Body of pancreas (tissue), 4 donors: ENCODE results near the gene CEP170.

Experiments used
- POLR2A ChIP-seq, 3 donors: fragments of 450-650 bp; IDR thresholded peaks; one replicate each; pipeline ENCODE4 v1.6.1; 2016; ENCODE audit warnings: antibody characterized with exemption in 3 of 3, mild to moderate bottlenecking in 2 of 3
- TF ChIP-seq, protein P1 (sequence below), 7 experiments: fragments of 450-650 bp in 4 of 7; fragments of 200-600 bp in 3 of 7; sonication (generic) in 3 of 7; IDR thresholded peaks; one replicate each; pipeline ENCODE4 v1.5.1; 2016 to 2019; ENCODE audit warnings: antibody characterized with exemption in 7 of 7

DNA sequence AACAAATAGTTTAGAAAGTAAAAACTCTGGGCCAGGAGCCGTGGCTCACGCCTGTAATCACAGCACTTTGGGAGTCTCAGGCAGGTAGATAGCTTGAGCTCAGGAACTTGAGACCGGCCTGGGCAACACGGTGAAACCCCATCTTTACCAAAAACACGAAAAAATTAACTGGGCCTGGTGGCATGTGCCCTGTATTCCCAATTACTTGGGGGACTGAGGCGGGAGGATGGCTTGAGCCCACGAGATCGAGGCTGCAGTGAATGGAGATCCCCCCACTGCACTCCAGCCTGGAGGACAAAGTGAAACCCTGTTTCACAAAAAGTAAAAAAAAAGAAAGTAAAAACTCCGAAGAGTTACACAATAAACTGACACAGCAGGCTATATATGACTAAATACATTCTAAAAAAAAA, 10.6 kb downstream of the CEP170 start:
- TF ChIP-seq, protein P1, sequence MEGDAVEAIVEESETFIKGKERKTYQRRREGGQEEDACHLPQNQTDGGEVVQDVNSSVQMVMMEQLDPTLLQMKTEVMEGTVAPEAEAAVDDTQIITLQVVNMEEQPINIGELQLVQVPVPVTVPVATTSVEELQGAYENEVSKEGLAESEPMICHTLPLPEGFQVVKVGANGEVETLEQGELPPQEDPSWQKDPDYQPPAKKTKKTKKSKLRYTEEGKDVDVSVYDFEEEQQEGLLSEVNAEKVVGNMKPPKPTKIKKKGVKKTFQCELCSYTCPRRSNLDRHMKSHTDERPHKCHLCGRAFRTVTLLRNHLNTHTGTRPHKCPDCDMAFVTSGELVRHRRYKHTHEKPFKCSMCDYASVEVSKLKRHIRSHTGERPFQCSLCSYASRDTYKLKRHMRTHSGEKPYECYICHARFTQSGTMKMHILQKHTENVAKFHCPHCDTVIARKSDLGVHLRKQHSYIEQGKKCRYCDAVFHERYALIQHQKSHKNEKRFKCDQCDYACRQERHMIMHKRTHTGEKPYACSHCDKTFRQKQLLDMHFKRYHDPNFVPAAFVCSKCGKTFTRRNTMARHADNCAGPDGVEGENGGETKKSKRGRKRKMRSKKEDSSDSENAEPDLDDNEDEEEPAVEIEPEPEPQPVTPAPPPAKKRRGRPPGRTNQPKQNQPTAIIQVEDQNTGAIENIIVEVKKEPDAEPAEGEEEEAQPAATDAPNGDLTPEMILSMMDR (IDR thresholded peaks at IDR 0.05) = no peak
- no peak for TF ChIP-seq POLR2A (IDR thresholded peaks at IDR 0.05)
